Dermis microvascular lymphatic vessel endothelial cell (primary cell): ENCODE results near the gene AFG1L. TPM values are rescaled to one million over a fixed set of nuclear protein-coding genes. Genes with fewer than 3 reads are reported as not detected.
A peak's percentile ranks its signal among the peaks of the same experiment; 100 is the strongest.

Experiments
- DNase-seq, 2 donors: peaks; one replicate each; pipeline versions ENCODE4 v3.0.0 to v3.0.0-alpha.2; 2010; ENCODE audit warnings: low read depth in 2 of 2
- total RNA-seq: library from RNA; depleted of rRNA; stranded (reverse); fragments of >200 nt; gene quantifications from 2 replicates; pipeline ENCODE4 v1.2.1, GENCODE V29; 2014

AFG1L gene
- total RNA-seq, 1 donor from 2014 or later: 1.8 TPM

DNA sequence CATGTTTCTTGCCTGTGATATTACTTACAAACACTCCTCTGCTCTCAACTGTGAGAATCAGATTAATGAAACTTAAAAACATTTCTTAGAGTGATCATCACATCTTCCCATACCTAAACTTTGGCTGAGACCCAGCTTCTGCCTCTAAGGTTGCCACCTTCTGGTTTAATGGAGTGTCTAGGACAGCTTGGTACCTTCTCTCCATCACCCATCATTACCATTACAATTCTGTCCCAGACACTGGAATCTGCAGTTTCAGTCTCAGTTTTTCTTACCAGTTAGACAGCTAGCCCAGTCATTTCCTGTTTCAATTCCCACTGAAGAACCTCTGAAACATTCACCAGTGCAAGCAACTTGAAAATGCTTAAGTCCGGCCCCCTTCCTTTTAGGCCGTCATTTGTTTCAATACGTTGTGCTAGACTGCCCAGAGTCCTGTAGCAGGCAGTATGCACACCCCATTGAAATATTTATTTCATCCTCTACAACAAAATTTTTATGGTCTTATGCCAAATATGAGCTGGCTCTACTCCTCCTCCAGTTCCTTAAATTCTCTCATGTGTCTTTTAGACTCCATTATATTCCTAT, 158.8 kb downstream of the AFG1L start:
- DNase-seq: peak in 1 of 2 donors; percentile 90

DNA sequence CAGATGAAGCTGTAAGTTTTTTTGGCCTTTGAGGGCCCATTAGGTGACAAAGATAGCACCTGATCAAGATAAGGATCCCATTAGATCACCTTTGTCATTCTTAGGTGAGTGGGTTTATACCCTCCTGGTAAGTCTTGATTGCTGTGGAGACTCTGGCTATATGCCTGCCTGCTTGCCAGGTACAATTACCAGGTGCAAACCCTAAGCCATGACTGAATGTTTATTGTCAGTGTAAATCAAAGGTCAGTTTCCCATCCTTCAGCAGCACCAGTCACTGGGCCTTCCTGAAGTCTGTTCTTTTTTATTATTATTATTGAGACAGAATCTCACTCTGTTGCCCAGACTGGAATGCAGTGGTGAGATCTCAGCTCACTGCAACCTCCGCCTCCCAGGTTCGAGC, 159.5 kb downstream of the AFG1L start:
- no peak for DNase-seq

DNA sequence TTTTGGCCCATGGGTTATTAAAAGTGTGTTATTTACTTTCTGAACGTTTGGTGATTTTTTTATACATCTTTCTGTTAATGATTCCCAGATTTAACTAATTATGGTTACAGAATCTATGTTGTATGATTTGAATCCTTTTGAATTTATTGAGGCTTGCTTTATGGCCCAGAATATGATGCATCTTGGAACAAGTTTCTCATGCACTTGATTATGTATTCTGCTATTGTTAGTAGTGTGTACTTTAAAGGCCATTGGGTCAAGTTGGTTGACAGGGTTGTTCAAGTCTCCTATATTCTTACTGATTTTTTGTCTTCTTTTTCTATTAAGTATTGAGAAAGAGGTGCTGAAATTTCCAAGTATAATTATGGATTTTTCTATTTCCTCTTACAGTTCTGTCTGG, 160.8 kb downstream of the AFG1L start:
- no peak for DNase-seq

DNA sequence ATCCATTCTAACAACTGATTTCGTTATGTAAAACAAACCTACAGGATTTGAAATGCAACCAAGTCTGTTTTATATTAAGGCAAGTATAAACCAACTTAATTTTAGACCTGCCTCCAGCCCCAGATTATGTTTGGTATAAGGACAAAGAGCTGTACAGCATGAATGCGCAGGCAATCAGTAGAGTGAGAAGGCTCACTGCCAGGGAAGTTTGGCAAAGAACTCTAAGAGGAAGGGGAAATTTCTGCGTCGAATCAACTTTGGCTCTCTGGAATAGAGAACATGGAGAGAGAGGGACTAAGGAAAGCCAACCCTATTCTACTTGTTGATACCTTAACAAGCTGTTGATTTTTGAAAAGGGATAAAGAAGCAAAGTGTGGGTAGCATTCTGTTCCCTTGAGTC, 168.9 kb downstream of the AFG1L start:
- peak; percentile 56 to 77 for DNase-seq

DNA sequence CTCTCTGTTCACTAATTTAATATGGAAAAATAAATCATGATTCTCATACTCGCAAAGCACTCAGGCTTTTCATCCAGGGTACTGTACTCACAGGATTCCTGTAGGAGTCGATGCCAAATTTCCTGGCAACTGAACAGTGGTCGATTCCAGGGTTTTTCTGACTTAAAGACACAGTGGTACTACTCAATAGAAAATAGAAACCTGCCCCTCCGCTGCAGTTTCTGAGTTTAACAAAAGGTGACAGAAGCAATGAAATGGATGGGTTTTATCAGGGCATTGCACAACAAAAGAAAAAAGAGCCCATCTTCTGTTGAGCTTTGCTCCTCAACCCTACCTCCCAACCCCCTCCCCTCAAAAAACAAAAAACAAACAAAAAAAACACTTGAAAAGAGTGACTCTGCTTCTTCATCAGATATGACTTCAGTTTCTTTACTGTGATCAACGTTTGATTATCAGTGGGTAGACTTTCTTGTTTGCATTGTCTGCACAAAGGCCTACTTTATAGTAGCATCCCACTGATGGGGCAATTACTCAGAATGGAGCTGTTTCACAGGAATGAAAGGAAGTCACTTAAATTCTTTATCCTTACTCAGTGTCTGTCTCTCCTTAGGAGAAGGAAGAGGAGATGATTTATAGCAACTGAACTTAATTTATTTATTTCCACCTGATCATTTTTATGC, 169.7 kb downstream of the AFG1L start:
- DNase-seq: no peak

DNA sequence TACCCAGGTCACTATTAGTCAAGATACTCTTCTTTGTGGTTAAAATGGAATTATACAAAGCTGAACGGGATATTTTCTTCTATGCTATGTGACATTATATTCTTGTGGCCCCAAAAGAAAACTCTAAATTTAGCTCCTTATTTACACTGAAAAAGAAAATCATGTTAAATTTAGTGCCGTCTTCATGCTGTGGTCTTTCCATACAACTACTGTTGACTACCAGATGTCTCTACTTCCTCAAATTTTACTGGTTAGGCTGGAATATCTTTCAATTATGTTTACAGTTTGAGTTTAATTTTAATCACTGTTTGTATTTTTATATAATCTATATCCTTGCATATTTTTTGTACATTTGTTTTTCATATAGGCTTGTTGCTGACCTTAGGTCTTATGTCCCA, 170.2 kb downstream of the AFG1L start:
- DNase-seq: no peak

DNA sequence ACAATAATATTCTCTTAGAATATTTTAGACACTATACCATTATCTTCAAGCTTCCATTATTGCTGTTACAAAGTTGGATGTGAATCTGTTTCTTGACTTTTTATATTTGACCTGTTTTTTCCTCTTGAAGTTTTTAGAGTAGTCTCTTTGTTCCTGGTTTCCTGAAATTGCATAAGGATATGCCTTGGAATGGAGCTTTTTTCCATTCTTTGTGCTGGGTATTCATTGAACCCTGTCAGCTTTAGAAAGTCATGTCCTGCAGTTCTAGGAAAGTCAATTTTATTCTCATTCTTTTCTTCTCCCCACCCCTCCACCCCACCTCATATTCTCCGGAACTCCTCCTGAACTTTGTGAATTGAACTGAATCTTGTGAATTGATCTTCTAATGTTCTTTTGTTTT, 173.5 kb downstream of the AFG1L start:
- peak in 1 of 2 donors; percentile 47 for DNase-seq

DNA sequence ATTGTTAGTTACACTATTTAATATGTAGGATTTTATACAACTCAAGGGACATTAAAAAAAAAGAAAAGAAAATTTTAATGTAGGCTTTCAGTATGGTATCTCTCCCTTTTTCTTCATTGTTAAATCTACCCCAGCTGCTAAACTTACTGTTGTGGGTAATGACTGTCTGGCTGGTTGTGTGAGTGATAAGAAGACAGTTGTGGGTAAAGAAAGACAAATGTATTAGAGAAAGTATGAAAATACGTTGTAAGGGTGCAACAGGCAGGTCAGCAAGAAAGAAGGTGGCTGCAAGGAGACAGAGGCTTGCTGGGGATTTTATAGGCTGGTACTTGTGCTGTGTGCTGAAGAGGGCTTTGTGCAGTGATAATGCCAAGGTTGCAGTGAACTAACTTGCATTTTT, 174.5 kb downstream of the AFG1L start:
- DNase-seq: no peak

DNA sequence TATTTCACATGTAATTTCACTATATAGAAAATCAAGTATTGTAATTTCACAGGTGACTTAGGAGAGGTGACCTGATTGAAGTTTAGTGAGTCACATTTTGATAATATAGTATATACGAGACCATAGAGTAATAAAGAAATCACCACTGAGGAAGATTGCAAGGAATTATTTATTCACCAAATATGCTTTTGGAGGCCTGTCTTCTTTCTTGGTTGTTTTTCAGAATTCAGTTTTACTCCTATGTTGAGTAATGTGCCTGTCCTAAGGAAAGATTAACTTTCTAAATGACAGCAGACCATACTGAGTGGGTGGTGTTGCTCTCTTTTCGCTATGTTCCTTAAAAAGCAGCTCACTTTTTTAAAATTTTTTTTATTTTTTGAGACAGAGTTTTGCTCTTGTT, 178.3 kb downstream of the AFG1L start:
- DNase-seq: no peak

DNA sequence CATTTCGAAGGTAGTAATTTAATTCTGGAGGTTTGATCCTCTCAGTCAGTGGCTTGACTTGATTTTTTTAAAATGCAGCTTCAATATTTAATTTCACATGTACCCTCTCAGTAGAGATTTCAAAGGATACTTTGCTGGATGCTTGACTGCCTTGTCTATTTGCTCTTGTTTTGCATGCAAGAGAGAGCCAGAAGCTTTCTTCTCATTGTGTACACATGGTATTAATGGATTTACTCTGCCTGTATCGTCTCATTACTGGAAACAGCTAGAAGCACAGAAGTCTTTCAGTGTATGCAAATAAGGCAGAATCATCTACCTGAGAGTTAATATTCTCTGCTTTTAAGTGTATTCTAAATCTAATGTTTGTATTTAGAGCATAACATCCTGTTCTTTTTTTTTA, 181.5 kb downstream of the AFG1L start:
- no peak for DNase-seq

DNA sequence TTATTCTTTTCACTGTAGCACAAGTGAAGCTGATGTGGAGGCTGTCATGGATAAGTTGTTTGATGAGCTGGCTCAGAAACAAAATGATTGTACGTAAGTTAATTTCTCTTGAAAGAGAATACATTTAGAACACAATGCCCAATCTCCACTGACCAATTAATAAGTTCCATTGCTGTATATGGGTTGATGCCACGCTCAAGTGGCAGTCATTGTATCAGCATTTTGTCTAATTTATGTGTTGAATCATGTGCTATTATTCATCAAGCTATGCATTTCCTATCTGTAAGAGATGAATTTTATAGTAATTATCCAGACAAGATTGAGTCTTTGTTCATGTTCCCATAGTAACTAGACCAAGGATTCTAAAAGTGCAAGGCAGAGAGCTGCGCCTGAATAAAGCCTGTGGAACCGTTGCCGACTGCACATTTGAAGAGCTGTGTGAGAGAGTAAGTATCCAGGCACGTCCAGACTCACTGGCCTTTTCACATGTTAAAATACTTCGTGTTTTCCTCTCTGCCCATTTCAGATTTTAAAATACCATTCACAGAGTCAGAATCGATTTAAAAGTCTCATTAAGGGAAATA, 182.1 kb downstream of the AFG1L start:
- DNase-seq: no peak

DNA sequence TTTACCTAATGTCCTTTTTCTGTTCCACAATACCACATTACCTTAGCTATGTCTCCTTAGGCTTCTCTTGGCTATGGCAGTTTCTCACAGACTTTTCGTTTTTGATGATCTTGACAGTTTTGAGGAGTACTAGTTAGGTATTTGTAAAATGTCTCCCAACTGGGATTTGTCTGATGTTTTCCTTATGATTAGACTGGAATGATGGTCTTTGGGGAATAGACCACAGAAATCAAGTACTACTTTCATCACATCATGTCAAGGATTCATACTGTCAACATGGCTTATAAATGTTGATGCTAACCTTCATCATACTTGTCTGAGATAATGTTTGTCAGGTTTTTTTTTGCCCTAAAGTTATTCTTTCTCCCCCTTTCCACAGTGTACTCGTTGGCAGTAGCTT, 187.7 kb downstream of the AFG1L start:
- no peak for DNase-seq

DNA sequence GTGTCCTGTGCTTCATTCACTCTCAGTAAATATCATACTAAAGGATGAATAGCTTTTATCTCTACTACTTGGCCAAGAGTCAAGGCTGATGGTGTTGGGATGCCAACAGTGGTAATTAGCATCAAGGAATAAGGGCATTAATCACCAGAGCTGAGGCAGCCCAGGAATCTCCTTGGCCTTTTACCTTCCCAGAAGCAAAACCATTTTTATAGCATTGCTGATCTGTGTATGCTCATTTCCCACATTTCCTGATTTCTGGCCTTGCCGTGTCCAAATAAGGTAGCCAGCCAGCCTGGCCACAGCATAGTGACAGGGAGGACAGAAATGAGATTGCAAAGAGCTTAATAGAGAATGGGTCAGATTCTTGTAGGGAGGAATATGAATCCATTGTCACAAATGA, 189.2 kb downstream of the AFG1L start:
- DNase-seq: peak in 1 of 2 donors; percentile 21

DNA sequence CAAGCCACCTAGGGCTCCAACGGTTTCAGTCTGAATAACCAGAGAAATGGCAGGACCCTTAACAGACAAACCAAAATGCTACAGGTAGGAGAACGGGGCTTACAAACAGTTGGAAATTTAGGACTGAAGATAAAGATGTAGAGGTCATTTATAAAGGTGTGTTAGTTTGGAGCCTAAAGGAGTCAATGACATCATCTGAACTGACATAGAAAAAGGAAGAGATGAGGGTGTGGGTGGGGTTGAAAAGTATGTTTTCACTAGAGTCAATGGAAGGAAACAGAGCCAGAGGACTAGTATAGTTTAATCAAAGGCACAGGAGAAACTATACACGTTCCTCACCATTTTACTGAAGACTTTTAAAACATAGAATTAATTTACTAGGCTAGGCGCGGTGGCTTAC, 194.8 kb downstream of the AFG1L start:
- no peak for DNase-seq

DNA sequence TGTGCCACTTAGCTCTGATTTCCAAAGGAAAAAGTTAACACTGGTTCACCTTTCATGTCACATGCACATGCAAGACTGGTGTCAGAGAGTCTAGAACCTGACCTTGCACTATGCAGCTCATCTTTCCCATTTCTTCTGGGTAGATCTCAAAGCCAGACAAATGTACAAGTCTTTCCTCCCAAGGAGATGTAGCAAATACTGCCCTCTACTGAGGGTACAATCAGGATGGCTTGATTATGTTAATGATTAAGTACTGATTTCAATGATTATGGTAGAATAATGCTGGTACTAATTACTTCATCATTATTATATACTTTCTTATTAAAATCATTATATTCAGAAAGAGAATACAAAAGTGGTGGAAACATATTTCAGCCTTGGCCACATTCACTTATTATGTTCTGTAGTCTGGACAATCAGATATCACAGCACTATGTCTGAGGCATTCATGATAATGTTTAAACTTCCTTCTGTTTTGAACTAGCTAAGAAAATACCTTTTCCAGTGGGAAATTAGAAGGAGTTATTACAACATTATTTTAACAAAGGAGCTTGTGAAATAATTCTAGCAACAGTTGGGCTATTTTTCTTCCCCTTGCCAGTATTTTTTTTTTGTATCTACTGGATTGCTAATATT, 197.4 kb downstream of the AFG1L start:
- peak; percentile 40 to 66 for DNase-seq

DNA sequence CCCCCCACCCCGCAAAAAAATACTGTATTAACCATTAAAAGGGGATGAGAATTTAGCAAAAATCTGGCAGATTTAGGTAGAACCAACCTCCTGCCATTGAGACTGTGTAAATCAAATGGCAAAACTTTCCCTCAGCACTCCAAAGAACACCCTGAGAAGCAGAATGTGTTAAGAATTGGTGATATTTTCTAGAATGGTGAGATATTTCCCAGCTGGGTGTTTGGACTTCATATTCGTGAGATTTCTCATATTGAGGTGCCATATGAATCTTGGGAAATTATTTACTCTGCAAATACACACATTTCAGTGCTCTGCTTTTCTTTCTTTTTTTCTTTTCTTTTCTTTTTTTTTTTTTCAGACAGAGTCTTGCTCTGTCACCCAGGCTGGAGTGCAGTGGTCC, 199.6 kb downstream of the AFG1L start:
- no peak for DNase-seq

DNA sequence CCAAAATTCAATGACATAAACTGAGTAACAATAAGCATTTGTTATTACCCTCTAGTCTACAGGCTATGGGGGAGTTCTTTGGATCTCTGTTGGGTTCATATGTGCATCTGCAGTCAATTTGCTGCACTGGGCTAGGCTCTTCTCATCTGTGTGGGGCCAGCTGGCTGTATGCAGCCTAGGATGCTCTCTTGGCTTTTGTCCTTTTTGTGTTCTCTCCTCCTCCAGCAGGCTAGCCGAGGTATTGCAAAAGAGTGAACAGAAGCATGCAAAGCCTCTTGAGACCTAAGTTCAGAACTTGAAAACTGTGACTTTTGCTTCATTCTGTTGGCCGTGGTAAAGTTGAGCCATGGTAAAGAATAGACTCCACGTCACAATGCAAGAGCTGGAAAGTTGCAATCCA, 203.0 kb downstream of the AFG1L start:
- peak in 1 of 2 donors; percentile 56 for DNase-seq

DNA sequence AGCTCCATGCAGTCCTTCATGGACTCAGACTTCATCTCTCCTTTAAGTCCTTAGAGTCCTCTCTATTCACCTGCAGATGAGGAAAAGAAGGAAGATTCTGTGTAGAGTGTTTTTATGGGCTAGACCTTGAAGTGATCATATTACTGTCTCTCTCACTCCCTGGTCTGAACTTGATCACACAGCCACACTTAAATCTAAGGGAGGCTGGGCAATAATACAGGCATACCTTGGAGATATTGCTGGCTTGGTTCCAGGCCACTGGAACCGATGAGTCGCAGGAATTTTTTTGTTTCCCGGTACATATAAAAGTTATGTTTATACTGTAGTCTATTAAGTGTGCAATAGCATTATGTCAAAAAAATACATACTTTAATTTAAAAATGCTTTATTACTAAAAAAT, 206.7 kb downstream of the AFG1L start:
- DNase-seq: peak in 1 of 2 donors; percentile 7

DNA sequence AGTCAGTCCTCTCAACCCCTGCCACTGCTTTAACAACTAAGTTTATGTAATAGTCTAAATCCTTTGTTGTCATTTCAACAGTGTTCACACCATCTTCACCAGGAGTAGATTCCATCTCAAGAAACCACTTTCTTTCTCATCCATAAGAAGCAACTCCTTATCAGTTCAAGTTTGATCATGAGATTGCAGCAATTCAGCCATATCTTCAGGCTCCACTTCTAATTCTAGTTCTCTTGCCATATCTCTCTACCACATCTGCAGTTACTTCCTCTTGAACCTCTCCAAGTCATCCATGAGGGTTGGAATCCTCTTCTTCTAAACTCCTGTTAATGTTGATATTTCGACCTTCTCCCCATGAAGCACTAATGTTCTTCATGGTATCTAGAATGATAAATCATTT, 208.0 kb downstream of the AFG1L start:
- DNase-seq: no peak

DNA sequence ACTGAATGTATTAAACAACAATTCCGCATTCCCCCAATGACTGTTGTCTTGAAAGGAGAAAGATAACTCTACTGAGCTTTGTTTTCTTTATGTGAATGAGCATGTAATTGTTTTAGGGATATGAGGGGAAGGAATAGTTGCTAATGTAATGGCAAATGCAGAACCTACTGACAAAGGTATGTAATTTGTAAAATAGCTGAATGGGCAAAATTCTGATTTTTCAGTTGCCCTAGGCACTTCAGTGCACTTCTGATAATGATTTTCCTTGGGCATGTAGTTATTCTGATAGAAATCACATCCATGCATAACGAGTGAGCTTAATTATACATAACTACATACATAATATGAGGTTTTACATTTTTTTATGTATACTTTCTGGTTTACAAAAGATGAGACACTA, 212.5 kb downstream of the AFG1L start:
- DNase-seq: no peak

DNA sequence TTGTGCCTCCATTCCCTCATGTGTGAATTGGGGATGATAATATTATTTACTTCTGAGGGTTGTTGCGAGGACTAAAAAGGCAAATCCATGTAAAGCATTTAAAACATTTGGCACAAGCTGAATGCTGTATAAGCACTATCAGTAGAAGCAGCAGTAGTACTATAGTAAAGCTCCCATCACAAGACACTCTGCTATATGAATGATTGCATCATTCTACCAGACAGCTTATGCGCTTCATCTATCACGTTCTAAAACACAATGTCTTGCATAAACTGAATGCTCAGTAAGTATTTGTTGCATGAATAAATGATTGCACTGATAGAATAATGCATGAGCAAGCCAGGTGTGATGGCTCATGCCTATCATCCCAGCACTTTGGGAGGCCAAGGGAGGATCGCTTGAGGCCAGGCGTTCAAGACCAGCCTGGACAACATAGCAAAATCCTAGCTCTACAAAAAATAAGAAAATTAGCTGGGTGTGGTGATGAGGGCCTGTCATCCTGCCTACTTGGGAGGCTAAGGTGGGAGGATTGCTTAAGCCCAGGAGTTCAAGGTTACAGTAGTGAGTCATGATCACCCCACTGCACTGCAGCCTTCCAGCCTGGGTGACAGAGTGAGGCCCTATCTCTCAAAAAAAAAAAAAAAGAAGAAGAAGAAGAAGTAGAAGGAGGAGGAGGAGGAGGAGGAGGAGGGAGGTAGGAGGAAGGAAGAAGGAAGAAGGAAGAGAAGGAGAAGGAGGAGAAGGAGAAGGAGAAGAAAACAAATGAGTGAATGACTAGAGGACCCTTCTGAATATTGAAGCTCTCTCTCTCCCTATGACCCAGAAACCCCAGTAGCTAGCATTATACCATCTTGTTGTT, 215.8 kb downstream of the AFG1L start:
- DNase-seq: no peak
